HS-5 (cell line): ENCODE data around the gene HS1BP3.
A peak's percentile ranks its signal among the peaks of the same experiment; 100 is the strongest.

Experiments
- DNase-seq: peaks from one replicate; pipeline ENCODE4 v3.0.0-alpha.2; 2012; ENCODE audit warnings: low read depth

HS1BP3 gene

GRCh38 chr2:20645761-20646160, 5.1 kb downstream of the HS1BP3 start:
- DNase-seq = no peak

DNA sequence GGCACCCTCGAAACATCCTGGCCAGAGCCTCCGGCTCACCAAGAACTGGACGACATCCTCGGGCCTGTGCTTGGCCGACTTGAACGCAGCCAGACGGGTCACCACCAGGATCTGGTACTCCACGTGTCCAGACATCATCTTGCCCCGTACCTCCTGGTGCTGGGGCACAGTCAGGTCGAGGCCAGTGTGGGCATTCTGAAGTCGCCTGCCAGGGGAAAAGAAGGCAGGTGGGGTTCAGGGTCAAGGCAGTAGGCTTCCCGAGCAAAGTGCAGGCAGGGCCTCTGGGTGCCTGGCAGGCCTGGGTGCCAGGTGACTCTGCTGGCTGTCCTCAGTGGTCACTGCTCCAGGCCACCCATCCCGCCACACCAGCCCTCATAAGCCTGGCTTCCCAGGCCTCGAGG, 5.6 kb downstream of the HS1BP3 start:
- DNase-seq = no peak

GRCh38 chr2:20643826-20644225, 7.1 kb downstream of the HS1BP3 start:
- DNase-seq = no peak

DNA sequence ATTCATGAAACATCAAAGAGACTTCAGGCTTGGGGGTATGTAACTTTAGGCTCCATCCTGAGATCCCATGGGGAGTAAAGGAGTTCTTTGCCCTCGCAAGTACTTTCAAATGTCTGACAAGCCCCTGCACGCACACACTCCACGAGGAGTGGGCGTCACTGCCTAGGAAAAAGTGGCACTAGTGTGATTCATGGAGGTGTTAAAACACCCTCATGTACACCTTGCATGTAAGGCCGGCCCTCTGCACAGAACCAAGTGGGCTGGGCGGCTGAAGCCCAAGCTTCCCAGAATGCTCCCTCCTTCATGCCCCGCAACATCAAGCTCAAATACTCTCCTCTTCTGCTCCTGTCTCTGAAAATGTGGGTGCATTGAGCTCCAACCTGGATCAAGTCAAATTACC, 7.8 kb downstream of the HS1BP3 start:
- no peak for DNase-seq

GRCh38 chr2:20642055-20642971, 8.6 kb downstream of the HS1BP3 start:
- DNase-seq = no peak

DNA sequence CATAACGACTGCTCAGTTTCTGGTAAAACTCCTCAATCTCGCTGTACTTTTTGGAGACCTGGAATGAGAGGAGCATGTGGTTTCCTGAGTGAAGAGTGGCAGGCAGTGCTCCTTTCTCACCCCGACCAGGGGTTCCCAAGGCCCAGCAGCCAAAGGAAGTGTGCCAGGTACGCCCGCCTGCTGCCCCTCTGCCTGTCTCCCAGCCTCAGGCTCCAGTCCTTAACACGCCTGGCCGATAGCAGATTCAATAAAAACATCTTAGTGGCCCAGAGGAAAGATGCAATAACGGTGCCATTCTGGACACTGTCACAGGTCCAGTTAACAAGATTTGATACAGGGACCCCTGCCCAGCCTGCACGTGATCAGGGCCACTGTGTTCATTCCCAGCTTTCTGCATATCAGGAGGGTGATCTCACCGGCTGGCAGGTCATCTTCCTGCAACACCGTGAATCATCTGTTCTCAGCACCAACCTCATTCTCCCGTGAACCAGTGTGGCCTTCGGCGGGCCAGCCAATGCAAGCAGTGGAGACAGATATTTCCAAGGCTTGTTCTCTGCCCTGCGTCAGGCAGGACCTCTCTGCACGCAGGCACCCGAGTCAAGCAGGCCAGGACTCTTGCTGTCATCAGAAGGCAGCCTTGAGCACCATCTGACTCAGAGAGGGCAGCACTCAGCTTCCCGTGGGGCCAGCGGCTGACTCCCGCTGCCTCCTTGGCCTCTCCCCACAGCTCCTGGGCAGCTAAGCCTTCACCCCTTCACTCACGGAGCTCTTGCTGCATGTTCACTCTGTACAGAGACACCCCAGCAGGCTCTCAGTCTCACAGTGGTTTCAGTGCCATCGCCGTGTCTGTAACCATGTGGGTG, 9.5 kb downstream of the HS1BP3 start:
- DNase-seq = no peak

- no peak for DNase-seq
Measured at GRCh38 chr2:20640411-20641122, 10.3 kb downstream of the HS1BP3 start.

GRCh38 chr2:20638646-20639430, 12.1 kb downstream of the HS1BP3 start:
- DNase-seq = no peak

GRCh38 chr2:20638014-20638413, 12.9 kb downstream of the HS1BP3 start:
- no peak for DNase-seq

DNA sequence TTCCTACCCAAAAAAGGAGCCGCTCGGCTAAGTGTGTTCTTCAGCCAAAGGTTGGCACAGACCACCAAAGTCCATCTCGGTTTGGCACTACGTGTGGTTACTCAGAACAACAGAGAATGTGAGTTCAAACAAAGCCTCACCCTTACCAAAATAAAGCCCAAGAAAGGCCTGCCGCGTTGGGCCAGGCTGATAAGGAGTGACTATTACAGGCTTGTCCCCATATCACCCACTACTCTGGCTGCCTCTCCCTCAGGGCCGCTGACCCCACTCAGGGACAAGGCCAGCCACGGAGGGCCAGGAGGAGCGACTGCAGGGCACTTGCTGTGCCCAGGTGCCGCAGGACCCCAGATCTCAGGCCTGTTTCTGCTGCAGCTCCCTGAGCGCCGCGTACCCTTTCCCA, 13.8 kb downstream of the HS1BP3 start:
- DNase-seq = no peak

DNA sequence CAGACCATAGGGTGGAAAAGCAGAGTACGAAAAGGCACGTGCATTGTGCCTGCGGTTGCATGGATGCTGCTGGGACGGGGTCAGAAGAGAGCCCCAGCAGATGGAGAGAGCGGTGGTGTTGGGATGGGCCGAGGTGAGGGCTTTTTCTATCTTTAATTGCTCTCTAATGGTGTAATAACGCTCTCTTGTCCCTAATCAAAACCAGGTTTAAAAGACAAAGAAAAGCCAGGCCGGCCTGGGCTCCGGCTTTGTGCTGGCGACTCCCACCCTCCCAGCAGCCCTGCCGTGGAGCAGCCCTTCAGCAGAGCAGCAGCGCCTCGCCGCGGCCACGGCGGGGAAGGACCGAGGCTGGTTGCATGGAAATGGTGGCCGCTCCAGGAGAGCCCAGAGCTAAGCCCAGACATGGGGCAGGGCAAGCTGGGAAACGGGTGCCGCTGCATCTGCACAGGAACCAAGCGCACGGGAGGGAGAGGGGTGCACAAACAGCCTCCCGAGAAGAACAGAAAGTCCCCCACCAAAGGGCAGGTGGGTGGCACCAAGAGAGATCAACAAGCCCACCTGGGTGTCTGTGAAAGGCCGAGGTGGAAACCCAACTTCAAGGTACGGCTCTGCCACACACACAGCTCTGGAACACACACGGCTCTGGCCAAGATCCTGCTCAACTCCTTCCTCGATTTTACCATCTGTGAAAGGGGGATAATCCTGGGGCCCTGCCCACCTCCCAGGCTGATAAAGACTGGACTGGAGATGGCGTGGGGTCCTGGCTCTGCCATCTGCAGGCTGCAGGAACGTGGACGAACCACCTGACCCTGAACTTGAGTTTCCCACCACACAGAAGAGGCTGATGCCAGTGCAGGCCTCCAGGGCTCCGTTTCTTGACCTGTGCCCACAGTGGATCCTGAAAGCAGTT, 15.0 kb downstream of the HS1BP3 start:
- DNase-seq = no peak

DNA sequence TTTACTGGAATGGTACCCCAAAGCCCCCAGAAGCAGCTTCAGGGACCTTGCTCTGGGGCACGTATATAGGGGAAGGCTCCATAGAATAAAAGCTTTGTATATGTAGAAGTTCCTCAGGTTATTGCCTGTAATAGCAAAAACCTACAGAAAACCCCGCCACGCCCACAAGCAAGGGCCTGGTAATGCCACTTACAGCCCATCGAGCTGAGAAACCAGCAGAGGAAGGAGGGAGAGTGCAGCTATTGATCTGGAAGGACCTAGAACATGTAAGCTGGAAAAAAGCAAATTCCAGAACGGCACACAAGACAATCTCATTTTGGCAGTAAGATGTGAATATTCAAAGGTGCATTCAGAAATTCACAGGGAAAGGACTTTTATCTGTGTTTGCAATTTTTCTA, 15.8 kb downstream of the HS1BP3 start:
- no peak for DNase-seq

- peak; percentile 45 for DNase-seq
Measured at GRCh38 chr2:20634507-20635112, 16.3 kb downstream of the HS1BP3 start.

GRCh38 chr2:20633794-20634506, 16.9 kb downstream of the HS1BP3 start:
- DNase-seq = no peak

GRCh38 chr2:20633001-20633400, 17.9 kb downstream of the HS1BP3 start:
- DNase-seq = no peak

DNA sequence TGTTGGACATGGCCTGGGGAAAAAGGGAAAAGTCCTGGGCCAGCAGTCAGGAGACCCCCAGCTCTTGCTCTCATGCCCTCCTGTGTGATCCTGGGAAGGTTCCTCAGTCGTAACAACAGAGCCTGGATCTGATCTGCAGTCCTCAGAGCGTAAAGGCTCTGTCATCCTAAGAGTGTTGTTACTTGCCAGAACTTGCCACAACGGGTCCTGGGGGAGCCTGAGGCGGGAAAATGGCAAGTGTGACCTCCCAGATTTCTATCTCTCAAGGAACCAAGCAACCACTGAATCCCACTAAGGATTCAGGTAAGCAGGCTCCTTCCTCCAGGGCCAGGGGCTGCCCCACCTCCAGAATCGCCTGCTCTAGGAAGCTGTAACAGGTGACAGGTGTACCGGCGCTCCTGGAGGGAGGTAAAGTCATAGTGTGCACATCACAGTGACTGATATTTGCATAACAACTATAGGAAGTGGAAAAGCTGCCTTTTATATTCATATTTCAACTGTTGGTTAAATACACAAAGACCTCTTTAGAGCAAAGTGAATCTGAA, 18.4 kb downstream of the HS1BP3 start:
- no peak for DNase-seq

- no peak for DNase-seq
Measured at GRCh38 chr2:20631617-20632307, 19.1 kb downstream of the HS1BP3 start.

DNA sequence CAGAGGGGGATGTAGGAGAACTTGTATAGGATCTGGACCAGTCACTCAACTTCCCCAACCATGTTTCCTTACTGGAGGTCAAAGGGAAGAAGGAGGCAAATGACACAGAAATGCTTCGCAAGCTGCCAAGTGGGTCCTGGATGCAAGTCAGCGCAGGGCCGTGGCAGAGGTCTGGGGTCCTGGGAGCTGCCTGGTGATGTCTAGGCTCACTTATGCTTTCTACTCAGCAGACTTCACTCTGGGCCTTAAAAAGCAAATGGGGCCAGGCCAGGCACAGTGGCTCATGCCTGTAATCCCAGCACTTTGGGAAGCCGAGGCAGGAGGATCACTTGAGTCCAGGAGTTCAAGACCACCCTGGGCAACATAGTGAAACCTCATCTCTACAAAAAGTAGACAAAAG, 19.9 kb downstream of the HS1BP3 start:
- no peak for DNase-seq
